ENCODE data around the gene MTCL1. TPM values are rescaled to one million over a fixed set of nuclear protein-coding genes. Genes with fewer than 3 reads are reported as not detected.

Gene MTCL1
- total RNA-seq, 1 donor from 2014 or later, result 100 TPM

DNA sequence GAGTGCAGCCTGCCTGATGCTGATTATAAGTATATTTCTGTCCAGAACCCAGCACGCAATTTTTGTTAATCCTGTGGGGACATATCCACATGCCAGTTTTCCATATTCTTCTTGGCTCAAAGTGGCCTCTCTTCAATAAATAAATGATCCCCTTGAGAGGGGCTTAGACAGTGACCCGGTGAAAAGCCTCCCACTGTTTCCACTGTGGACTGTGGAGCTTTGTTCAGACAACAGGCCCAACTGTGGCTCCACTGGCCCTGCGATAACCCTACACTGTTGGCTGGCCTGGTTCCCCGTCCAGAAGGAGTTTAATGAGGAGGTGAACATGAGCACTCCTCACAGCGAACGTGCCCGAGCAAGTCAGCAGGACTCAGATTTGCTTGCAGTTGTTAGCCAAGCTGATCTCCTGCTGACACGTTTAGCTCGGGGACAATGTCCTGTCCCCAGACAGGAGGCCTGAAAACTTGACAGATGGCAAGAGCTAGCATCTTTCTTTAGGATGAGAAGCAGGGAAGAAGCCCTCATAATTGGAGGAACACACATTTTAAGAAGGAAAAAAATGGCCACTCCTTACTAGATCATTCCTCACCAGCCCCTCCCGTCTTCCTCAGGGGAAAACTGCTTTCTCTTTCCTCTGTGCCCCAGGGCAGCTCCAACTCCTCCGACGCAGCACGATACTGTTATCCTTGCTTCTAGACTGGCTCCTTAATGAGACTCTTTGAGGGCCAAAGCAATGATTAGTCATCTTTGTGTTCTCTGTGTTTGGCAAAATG lies 20.0 kb upstream of the MTCL1 start:
- H3K36me3 Mint-ChIP-seq (ENCODE audit: unreplicated experiment), result no peaks in the 10 kb centered on the region
- H3K9me3 Mint-ChIP-seq (ENCODE audit: unreplicated experiment), result peaks cover 11% of the 10 kb centered on the region
- H3K4me1 Mint-ChIP-seq (ENCODE audit: low read depth, unreplicated experiment), result peaks cover 57% of the 10 kb centered on the region
- peak overlapping the region; percentile 100 for H3K27ac Mint-ChIP-seq (ENCODE audit: unreplicated experiment)
- peak; percentile 61 for DNase-seq
- TF ChIP-seq, protein P1, sequence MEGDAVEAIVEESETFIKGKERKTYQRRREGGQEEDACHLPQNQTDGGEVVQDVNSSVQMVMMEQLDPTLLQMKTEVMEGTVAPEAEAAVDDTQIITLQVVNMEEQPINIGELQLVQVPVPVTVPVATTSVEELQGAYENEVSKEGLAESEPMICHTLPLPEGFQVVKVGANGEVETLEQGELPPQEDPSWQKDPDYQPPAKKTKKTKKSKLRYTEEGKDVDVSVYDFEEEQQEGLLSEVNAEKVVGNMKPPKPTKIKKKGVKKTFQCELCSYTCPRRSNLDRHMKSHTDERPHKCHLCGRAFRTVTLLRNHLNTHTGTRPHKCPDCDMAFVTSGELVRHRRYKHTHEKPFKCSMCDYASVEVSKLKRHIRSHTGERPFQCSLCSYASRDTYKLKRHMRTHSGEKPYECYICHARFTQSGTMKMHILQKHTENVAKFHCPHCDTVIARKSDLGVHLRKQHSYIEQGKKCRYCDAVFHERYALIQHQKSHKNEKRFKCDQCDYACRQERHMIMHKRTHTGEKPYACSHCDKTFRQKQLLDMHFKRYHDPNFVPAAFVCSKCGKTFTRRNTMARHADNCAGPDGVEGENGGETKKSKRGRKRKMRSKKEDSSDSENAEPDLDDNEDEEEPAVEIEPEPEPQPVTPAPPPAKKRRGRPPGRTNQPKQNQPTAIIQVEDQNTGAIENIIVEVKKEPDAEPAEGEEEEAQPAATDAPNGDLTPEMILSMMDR (IDR thresholded peaks at IDR 0.05; ENCODE audit: partially characterized antibody, unreplicated experiment), result no peak
- H3K27me3 Mint-ChIP-seq (ENCODE audit: unreplicated experiment), result peaks cover 7% of the 10 kb centered on the region
- peak overlapping the region; percentile 72 for H3K4me3 Mint-ChIP-seq (ENCODE audit: unreplicated experiment)

DNA sequence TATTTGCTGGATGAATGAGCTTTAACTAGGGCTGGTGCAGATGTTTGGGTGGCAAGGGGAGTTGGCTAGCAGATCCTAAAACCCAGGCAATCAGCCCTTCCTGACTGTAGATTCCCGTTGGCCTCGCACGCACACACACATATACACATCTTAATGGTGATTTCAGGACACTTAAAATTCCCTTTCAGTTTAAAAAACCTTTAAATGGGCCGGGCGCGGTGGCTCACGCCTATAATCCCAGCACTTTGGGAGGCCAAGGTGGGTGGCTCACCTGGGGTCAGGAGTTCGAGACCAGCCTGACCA lies 19.5 kb upstream of the MTCL1 start:
- peaks cover 11% of the 10 kb centered on the region for H3K9me3 Mint-ChIP-seq (ENCODE audit: unreplicated experiment)
- H3K36me3 Mint-ChIP-seq (ENCODE audit: unreplicated experiment), result no peaks in the 10 kb centered on the region
- peaks cover 7% of the 10 kb centered on the region for H3K27me3 Mint-ChIP-seq (ENCODE audit: unreplicated experiment)
- H3K4me1 Mint-ChIP-seq (ENCODE audit: low read depth, unreplicated experiment), result peaks cover 57% of the 10 kb centered on the region
- peak overlapping the region; percentile 72 for H3K4me3 Mint-ChIP-seq (ENCODE audit: unreplicated experiment)
- DNase-seq, result no peak
- TF ChIP-seq, protein P1 (IDR thresholded peaks at IDR 0.05; ENCODE audit: partially characterized antibody, unreplicated experiment), result no peak
- H3K27ac Mint-ChIP-seq (ENCODE audit: unreplicated experiment), result peak overlapping the region; percentile 100

DNA sequence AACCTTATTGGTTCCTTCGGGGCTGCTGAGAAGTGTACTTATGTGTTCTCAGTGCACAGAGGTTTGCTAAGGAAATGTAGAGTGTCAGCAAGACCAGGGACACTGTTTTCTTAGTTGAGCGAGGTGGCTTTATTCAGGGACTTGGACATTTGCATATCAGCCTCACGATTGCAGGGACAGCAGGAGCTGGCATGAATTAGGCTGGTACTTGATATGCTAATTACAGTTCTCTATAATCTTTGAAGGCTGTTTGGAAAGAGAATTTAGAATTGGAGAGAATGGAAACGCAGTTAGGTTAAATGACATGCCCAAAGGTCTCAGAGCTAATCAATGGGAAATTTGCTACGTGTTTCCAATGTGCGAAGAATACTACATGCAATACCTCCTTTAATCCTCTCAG lies 18.7 kb upstream of the MTCL1 start:
- Mint-ChIP-seq H3K4me1 (ENCODE audit: low read depth, unreplicated experiment) (peaks cover 57% of the 10 kb centered on the region), H3K4me3 (ENCODE audit: unreplicated experiment) (peak overlapping the region; percentile 43), H3K27me3 (ENCODE audit: unreplicated experiment) (peaks cover 7% of the 10 kb centered on the region), H3K27ac (ENCODE audit: unreplicated experiment) (peak overlapping the region; percentile 100), H3K9me3 (ENCODE audit: unreplicated experiment) (peaks cover 11% of the 10 kb centered on the region), H3K36me3 (ENCODE audit: unreplicated experiment) (no peaks in the 10 kb centered on the region)
- no peak for DNase-seq
- TF ChIP-seq, protein P1 (IDR thresholded peaks at IDR 0.05; ENCODE audit: partially characterized antibody, unreplicated experiment), result no peak

DNA sequence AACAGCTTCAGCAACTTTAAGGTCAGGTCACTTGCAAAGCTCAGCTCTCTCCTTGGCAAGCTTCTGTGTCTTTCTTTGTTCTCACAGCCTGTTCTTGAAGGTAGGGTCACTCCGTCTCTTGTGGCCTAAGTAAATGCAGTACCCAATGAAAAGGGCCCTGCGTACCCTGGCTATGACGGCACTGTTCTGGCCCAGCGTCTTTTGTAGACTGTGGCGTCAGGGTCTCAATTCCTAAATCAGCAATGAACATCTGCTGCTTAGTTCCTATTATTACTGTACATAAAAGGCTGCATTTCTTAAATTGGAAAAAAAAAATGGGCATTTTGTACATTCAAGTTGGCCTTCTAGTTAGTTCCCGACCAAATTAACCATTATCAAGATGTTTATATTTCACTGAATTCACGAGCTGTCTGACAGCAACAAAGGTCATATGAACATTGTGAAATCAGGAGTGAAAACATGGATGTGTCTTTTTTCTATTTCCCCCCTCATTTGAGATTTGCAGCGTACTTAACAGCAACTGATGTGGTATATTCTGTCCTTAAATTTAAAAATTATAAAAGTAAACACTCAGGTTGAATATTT lies 17.0 kb upstream of the MTCL1 start:
- peaks cover 49% of the 10 kb centered on the region for H3K4me1 Mint-ChIP-seq (ENCODE audit: low read depth, unreplicated experiment)
- peak overlapping the region; percentile 64 for H3K27ac Mint-ChIP-seq (ENCODE audit: unreplicated experiment)
- H3K36me3 Mint-ChIP-seq (ENCODE audit: unreplicated experiment), result no peaks in the 10 kb centered on the region
- H3K9me3 Mint-ChIP-seq (ENCODE audit: unreplicated experiment), result peaks cover 11% of the 10 kb centered on the region
- H3K27me3 Mint-ChIP-seq (ENCODE audit: unreplicated experiment), result peaks cover 9% of the 10 kb centered on the region
- TF ChIP-seq, protein P1 (IDR thresholded peaks at IDR 0.05; ENCODE audit: partially characterized antibody, unreplicated experiment), result no peak
- no peak overlapping the region for H3K4me3 Mint-ChIP-seq (ENCODE audit: unreplicated experiment)
- DNase-seq, result no peak

DNA sequence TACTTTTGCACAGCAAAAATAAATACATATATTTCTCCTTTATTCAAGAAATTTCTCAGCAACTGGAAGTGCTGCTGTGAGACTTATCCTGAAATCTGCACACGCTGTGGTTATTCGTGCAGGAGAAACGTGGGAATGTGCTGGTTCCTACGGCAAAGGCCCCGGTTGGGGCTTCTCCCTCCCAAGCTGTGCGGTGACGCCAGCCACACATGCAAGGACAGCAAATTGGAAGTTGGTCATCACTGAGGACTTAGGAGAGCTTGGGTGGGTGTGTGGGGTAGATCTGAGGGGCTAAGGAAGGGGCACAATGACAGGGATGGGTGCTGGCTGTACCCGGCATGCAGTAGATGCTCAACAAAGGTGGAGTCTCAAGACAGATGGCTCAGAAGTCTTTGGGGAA lies 16.5 kb upstream of the MTCL1 start:
- no peaks in the 10 kb centered on the region for H3K36me3 Mint-ChIP-seq (ENCODE audit: unreplicated experiment)
- H3K27me3 Mint-ChIP-seq (ENCODE audit: unreplicated experiment), result peaks cover 9% of the 10 kb centered on the region
- H3K27ac Mint-ChIP-seq (ENCODE audit: unreplicated experiment), result peak overlapping the region; percentile 24
- TF ChIP-seq, protein P1 (IDR thresholded peaks at IDR 0.05; ENCODE audit: partially characterized antibody, unreplicated experiment), result no peak
- H3K9me3 Mint-ChIP-seq (ENCODE audit: unreplicated experiment), result peaks cover 11% of the 10 kb centered on the region
- peaks cover 48% of the 10 kb centered on the region for H3K4me1 Mint-ChIP-seq (ENCODE audit: low read depth, unreplicated experiment)
- no peak overlapping the region for H3K4me3 Mint-ChIP-seq (ENCODE audit: unreplicated experiment)
- no peak for DNase-seq

Measured in glutamatergic neuron (in vitro differentiated cells).